B cell (primary cell): ENCODE data around the gene ARHGEF3. TPM values are rescaled to one million over a fixed set of nuclear protein-coding genes. Genes with fewer than 3 reads are reported as not detected.

ENCODE experiments used
- ATAC-seq: fragments of 200-7000 bp; cut with Tn5 transposase; one replicate; pipeline ENCODE4 v1.10.0; 2021; ENCODE audit warnings: low read depth, mild to moderate bottlenecking, moderate number of reproducible peaks, moderate library complexity
- CTCF ChIA-PET: fragments of 350-600 bp; sonication (Branson Sonifier 250); formaldehyde crosslinking; loops from one replicate; lab custom pipeline; 2021; ENCODE audit warnings: antibody characterized with exemption, inconsistent platforms; lab: Charles Lee
- POLR2A ChIA-PET: fragments of 350-600 bp; sonication (Branson Sonifier 250); formaldehyde crosslinking; loops from one replicate; lab custom pipeline; 2021; ENCODE audit warnings: antibody characterized with exemption; lab: Charles Lee
- DNase-seq: peaks from one replicate; pipeline ENCODE4 v3.0.0; 2013
- H2AFZ ChIP-seq: 2 replicates; pipeline ENCODE4 v1.6.1; 2012; ENCODE audit warnings: mild to moderate bottlenecking, low read depth, low read length; ENCODE audit not compliant: insufficient read depth, poor library complexity, severe bottlenecking
- H3K27ac ChIP-seq, 2 donors: 1 replicate in 1 of 2; 2 replicates in 1 of 2; pipeline ENCODE4 v1.5.1; 2012 to 2013; ENCODE audit warnings: low read length in 2 of 2, mild to moderate bottlenecking in 2 of 2, moderate library complexity in 1 of 2
- H3K27me3 ChIP-seq, 4 experiments: fragments of 200-600 bp in 1 of 4; sonication (generic) in 1 of 4; replicated peaks in 1 of 4; 1 replicate in 2 of 4; 2 replicates in 2 of 4; pipeline versions ENCODE4 v1.6.1 to v1.7.0; 2013 to 2016; ENCODE audit warnings: low read length in 3 of 4, mild to moderate bottlenecking in 2 of 4, mixed read lengths in 1 of 4, moderate library complexity in 1 of 4; ENCODE audit not compliant: insufficient read depth in 4 of 4, control insufficient read depth in 3 of 4; ENCODE audit errors: control extremely low read depth in 1 of 4
- H3K36me3 ChIP-seq, 2 experiments: replicated peaks in 1 of 2; 1 replicate in 1 of 2; 2 replicates in 1 of 2; pipeline versions ENCODE4 v1.6.1 to v1.7.1; 2013; ENCODE audit warnings: low read length in 1 of 2; ENCODE audit not compliant: insufficient read depth in 2 of 2, control insufficient read depth in 1 of 2; ENCODE audit errors: control extremely low read depth in 1 of 2, extremely low read depth in 1 of 2
- H3K4me1 ChIP-seq, 2 donors: fragments of 200-600 bp in 1 of 2; sonication (generic) in 1 of 2; 1 replicate in 1 of 2; 2 replicates in 1 of 2; pipeline versions ENCODE4 v1.5.1 to v1.6.1; 2013 to 2017; ENCODE audit warnings: low read length in 2 of 2; ENCODE audit not compliant: control insufficient read depth in 2 of 2, insufficient read depth in 2 of 2
- H3K4me2 ChIP-seq: replicated peaks from 2 replicates; pipeline ENCODE3; 2012; ENCODE audit warnings: mild to moderate bottlenecking, low read depth, low read length; ENCODE audit not compliant: poor library complexity, severe bottlenecking
- H3K4me3 ChIP-seq, 5 experiments: fragments of 200-600 bp in 1 of 5; sonication (generic) in 1 of 5; 1 replicate in 3 of 5; 2 replicates in 2 of 5; pipeline versions ENCODE4 v1.5.1 to v1.7.0; 2011 to 2016; ENCODE audit warnings: low read length in 4 of 5, mild to moderate bottlenecking in 4 of 5, low read depth in 2 of 5, control low read depth in 1 of 5, moderate library complexity in 1 of 5; ENCODE audit not compliant: insufficient read depth in 1 of 5; ENCODE audit errors: control extremely low read depth in 1 of 5, extremely low read depth in 1 of 5
- H3K79me2 ChIP-seq: fragments of 200-600 bp; sonication (generic); one replicate; pipeline ENCODE4 v1.6.0; 2016; ENCODE audit warnings: low read length; ENCODE audit not compliant: control insufficient read depth, insufficient read depth
- H3K9ac ChIP-seq: fragments of 200-600 bp; sonication (generic); 2 replicates; pipeline ENCODE4 v1.6.1; 2017; ENCODE audit warnings: mild to moderate bottlenecking, low read length, moderate library complexity
- H3K9me3 ChIP-seq, 3 donors: one replicate each; pipeline versions ENCODE4 v1.6.1 to v1.7.1; 2013; ENCODE audit warnings: low read length in 2 of 3; ENCODE audit not compliant: control insufficient read depth in 2 of 3, insufficient read depth in 1 of 3; ENCODE audit errors: control extremely low read depth in 1 of 3
- H4K20me1 ChIP-seq: 2 replicates; pipeline ENCODE4 v1.6.0; 2012; ENCODE audit warnings: mild to moderate bottlenecking, low read length; ENCODE audit not compliant: insufficient read depth, control insufficient read depth, poor library complexity, severe bottlenecking
- H3K27ac Mint-ChIP-seq: one replicate; pipeline ENCODE4 v1.8.0; 2021; ENCODE audit warnings: mixed read lengths
- H3K27me3 Mint-ChIP-seq: one replicate; pipeline ENCODE4 v1.8.0; 2021; ENCODE audit warnings: mixed read lengths
- H3K4me1 Mint-ChIP-seq: one replicate; pipeline ENCODE4 v1.8.0; 2021; ENCODE audit warnings: mixed read lengths
- H3K4me3 Mint-ChIP-seq: one replicate; pipeline ENCODE4 v1.8.0; 2021; ENCODE audit warnings: mixed read lengths
- H3K9me3 Mint-ChIP-seq: one replicate; pipeline ENCODE4 v1.8.0; 2022; ENCODE audit warnings: mixed read lengths; ENCODE audit not compliant: insufficient read depth
- CTCF ChIP-seq: fragments of 200-600 bp; IDR thresholded peaks from one replicate; pipeline ENCODE4 v1.8.0; 2022; ENCODE audit warnings: antibody characterized with exemption, mild to moderate bottlenecking
- EZH2 ChIP-seq: IDR thresholded peaks from 2 replicates; pipeline ENCODE4 v1.6.1; 2012; ENCODE audit warnings: borderline replicate concordance, low read depth, mild to moderate bottlenecking, moderate library complexity, low read length; ENCODE audit not compliant: insufficient read depth, poor library complexity, severe bottlenecking
- WGBS: methylation state at CpG from one replicate; pipeline ENCODE4 v1.1.5; 2013; ENCODE audit warnings: missing lambda C conversion rate; ENCODE audit not compliant: insufficient coverage; 5-methylcytosine and 5-hydroxymethylcytosine counted together
- intact Hi-C: fragments of 100-400 bp; cut with micrococcal nuclease; formaldehyde crosslinking; loops from one replicate; pipeline ENCODE4 v1.10.0; 2022
- polyA plus RNA-seq: library from polyadenylated mRNA; depleted of rRNA; stranded (reverse); fragments of >200 nt; gene quantifications from 2 replicates; pipeline ENCODE4 v1.2.3, GENCODE V29; 2012
- total RNA-seq, 2 donors: library from RNA; stranded (reverse); fragments of 120-200 nt in 1 of 2; gene quantifications; 1 replicate in 1 of 2; 2 replicates in 1 of 2; pipeline versions ENCODE4 v1.2.3 to v1.2.4, GENCODE V29; 2013 to 2022

The ARHGEF3 gene
- total and polyA plus RNA-seq, 2 donors (not counting 1 experiment from before 2014, with no cell fraction given), result 30.8 to 33.5 TPM

GRCh38 chr3:56839784-56840715 lies 38.3 kb upstream of the ARHGEF3 start:
- peaks cover 0 to 3% (median 0%) of the 10 kb centered on the region in 3 donors for H3K9me3 ChIP-seq
- H3K9ac ChIP-seq, result no peak overlapping the region
- ChIA-PET CTCF (interaction anchor here (1.5 kb wide), 1 partner anchor 149 kb away, joined by 6 read pairs; no protein-coding TSS in a partner anchor), POLR2A (no interaction called here)
- Mint-ChIP-seq H3K9me3 (no peaks in the 10 kb centered on the region), H3K4me1 (peaks cover 8% of the 10 kb centered on the region), H3K27ac (no peak overlapping the region), H3K4me3 (no peak overlapping the region), H3K27me3 (no peaks in the 10 kb centered on the region)
- no peak overlapping the region for H3K4me3 ChIP-seq
- DNase-seq (no peak), ATAC-seq (no peak)
- no peaks in the 10 kb centered on the region for H4K20me1 ChIP-seq
- intact Hi-C loops, result no loop called here
- TF ChIP-seq EZH2 (no peak), CTCF (no peak)
- no peak overlapping the region for H2AFZ ChIP-seq
- H3K4me2 ChIP-seq, result no peak overlapping the region
- H3K27ac ChIP-seq, result no peak overlapping the region
- no peaks in the 10 kb centered on the region for H3K36me3 ChIP-seq
- no peaks in the 10 kb centered on the region for H3K79me2 ChIP-seq
- 93% methylated on average over 6 of the region's 9 CpGs for WGBS
- no peaks in the 10 kb centered on the region for H3K27me3 ChIP-seq
- H3K4me1 ChIP-seq, result peaks cover 0 to 3% of the 10 kb centered on the region in 2 donors

DNA sequence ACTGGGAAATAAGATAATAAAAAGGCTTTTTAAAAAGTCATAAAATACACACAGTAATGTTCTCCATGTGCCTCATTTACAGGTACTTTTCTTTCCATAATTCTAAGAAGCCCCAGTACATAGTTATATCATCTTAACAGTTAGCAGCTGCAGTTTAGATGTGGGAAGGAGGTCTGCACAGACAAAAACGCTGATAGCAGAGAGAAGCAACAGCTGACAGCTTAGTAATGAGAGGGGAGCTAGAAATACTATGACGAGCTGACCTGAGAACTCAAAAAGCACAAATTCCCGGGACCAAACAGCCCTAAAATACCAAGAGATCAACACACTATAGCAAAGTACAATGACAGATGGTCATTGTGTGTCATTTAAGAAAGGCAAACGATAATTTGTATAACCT lies 36.7 kb upstream of the ARHGEF3 start:
- ChIA-PET POLR2A (no interaction called here), CTCF (interaction anchor here (1.4 to 1.5 kb wide), 2 partner anchors 150 to 157 kb away, joined by 3 to 6 read pairs; no protein-coding TSS in a partner anchor)
- peaks cover 8% of the 10 kb centered on the region for H3K4me1 Mint-ChIP-seq

More for the DNA sequence above, 36.7 kb upstream of the ARHGEF3 start:
- DNase-seq (no peak), ATAC-seq (no peak)
- TF ChIP-seq EZH2 (no peak), CTCF (no peak)
- Histone ChIP-seq H3K36me3 (no peaks in the 10 kb centered on the region), H3K9me3 (no peaks in the 10 kb centered on the region), H3K27ac (no peak overlapping the region), H3K4me2 (no peak overlapping the region), H3K4me1 (peaks cover 0 to 3% of the 10 kb centered on the region in 2 donors), H3K9ac (no peak overlapping the region), H3K4me3 (no peak overlapping the region), H2AFZ (no peak overlapping the region), H3K79me2 (no peaks in the 10 kb centered on the region), H3K27me3 (no peaks in the 10 kb centered on the region), H4K20me1 (no peaks in the 10 kb centered on the region)
- intact Hi-C loops, result no loop called here
- no peak overlapping the region for H3K27ac Mint-ChIP-seq
- H3K9me3 Mint-ChIP-seq, result no peaks in the 10 kb centered on the region
- H3K27me3 Mint-ChIP-seq, result no peaks in the 10 kb centered on the region
- no peak overlapping the region for H3K4me3 Mint-ChIP-seq
- WGBS, result no CpG with 5 or more reads among the region's 4 CpGs
